HepG2 (cell line): ENCODE data around the gene ARHGAP9.
"Not testable (repeated sequence)": the region's sequence is repeated elsewhere in the genome, so short reads cannot be mapped to it uniquely, and the experiment has no call there.

Source experiments
- BCL3 ChIP-seq: sonication (generic); formaldehyde crosslinking; IDR thresholded peaks from 2 replicates; pipeline ENCODE4 v1.5.1; 2020; ENCODE audit warnings: mild to moderate bottlenecking, missing genetic modification reagents, moderate library complexity
- FOXM1 ChIP-seq: sonication (generic); formaldehyde crosslinking; IDR thresholded peaks from 2 replicates; pipeline ENCODE4 v1.5.0; 2020; ENCODE audit warnings: missing genetic modification reagents
- MYPOP ChIP-seq: sonication (generic); formaldehyde crosslinking; IDR thresholded peaks from 2 replicates; pipeline ENCODE4 v1.8.1; 2023; ENCODE audit warnings: mild to moderate bottlenecking, moderate library complexity, missing genetic modification reagents
- POGZ ChIP-seq: sonication (generic); formaldehyde crosslinking; IDR thresholded peaks from 2 replicates; pipeline ENCODE4 v1.4.0; 2020; ENCODE audit warnings: mild to moderate bottlenecking, missing genetic modification reagents
- POLR2A ChIP-seq, 2 experiments: IDR thresholded peaks; 2 replicates each; pipeline ENCODE4 v1.6.1; 2011; ENCODE audit warnings: low read depth in 2 of 2, low read length in 2 of 2, mild to moderate bottlenecking in 1 of 2, moderate library complexity in 1 of 2; ENCODE audit not compliant: insufficient read depth in 1 of 2
- PRMT3 ChIP-seq: sonication (generic); formaldehyde crosslinking; IDR thresholded peaks from 2 replicates; pipeline ENCODE4 v1.8.1; 2022; ENCODE audit warnings: low read depth, mild to moderate bottlenecking, moderate library complexity, missing genetic modification reagents, borderline replicate concordance
- SMARCE1 ChIP-seq: fragments of 450-650 bp; IDR thresholded peaks from 2 replicates; pipeline ENCODE4 v1.6.1; 2017; ENCODE audit warnings: borderline replicate concordance
- SP2 ChIP-seq: sonication (generic); formaldehyde crosslinking; IDR thresholded peaks from 2 replicates; pipeline ENCODE4 v1.5.1; 2020; ENCODE audit warnings: mild to moderate bottlenecking, missing genetic modification reagents
- TCF12 ChIP-seq, 2 experiments: fragments of 450-650 bp in 1 of 2; sonication (generic) in 1 of 2; formaldehyde crosslinking in 1 of 2; IDR thresholded peaks; 2 replicates each; pipeline versions ENCODE4 v1.6.1 to v1.8.0; 2017 to 2022; ENCODE audit warnings: antibody characterized with exemption in 1 of 2, mild to moderate bottlenecking in 1 of 2, missing genetic modification reagents in 1 of 2, moderate library complexity in 1 of 2
- ZKSCAN8 ChIP-seq: IDR thresholded peaks from 2 replicates; pipeline ENCODE4 v1.6.1; 2016; ENCODE audit warnings: borderline replicate concordance, missing genetic modification reagents, missing compliant biosample characterization
- ZNF329 ChIP-seq: sonication (generic); formaldehyde crosslinking; IDR thresholded peaks from 2 replicates; pipeline ENCODE4 v1.9.0; 2021; ENCODE audit warnings: low read depth, mild to moderate bottlenecking, missing genetic modification reagents
- ZNF616 ChIP-seq: sonication (generic); formaldehyde crosslinking; IDR thresholded peaks from 2 replicates; pipeline ENCODE4 v1.5.0; 2020; ENCODE audit warnings: low read depth, mild to moderate bottlenecking, missing genetic modification reagents
- TF ChIP-seq, protein P1 (sequence below): sonication (generic); formaldehyde crosslinking; conservative IDR thresholded peaks from 2 replicates; pipeline ENCODE4 v1.4.0; 2020; ENCODE audit warnings: missing genetic modification reagents

- TF ChIP-seq SP2 (CRISPR knock-in tag); BCL3 (CRISPR knock-in tag); FOXM1 (CRISPR knock-in tag); ZNF616 (CRISPR knock-in tag); POLR2A (IDR thresholded peaks at IDR 0.05; ENCODE audit: insufficient read depth in 1 of 2, low read depth in 2 of 2, low read length in 2 of 2); MYPOP (CRISPR knock-in tag); SMARCE1; ZKSCAN8 (CRISPR knock-in tag); POGZ; TCF12 (IDR thresholded peaks at IDR 0.05); TCF12 (CRISPR knock-in tag; IDR thresholded peaks at IDR 0.05); PRMT3 (CRISPR knock-in tag); ZNF329: not testable (repeated sequence)
- TF ChIP-seq, protein P1, sequence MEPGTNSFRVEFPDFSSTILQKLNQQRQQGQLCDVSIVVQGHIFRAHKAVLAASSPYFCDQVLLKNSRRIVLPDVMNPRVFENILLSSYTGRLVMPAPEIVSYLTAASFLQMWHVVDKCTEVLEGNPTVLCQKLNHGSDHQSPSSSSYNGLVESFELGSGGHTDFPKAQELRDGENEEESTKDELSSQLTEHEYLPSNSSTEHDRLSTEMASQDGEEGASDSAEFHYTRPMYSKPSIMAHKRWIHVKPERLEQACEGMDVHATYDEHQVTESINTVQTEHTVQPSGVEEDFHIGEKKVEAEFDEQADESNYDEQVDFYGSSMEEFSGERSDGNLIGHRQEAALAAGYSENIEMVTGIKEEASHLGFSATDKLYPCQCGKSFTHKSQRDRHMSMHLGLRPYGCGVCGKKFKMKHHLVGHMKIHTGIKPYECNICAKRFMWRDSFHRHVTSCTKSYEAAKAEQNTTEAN, result not testable (repeated sequence)
These were observed 35.3 kb downstream of the ARHGAP9 start for GRCh38 chr12:57444337-57444736.
